Measurements from ENCODE around the gene CATSPER2.
"Not testable (repeated sequence)": the region's sequence is repeated elsewhere in the genome, so short reads cannot be mapped to it uniquely, and the experiment has no call there.

CATSPER2 gene

GRCh38 chr15:43593328-43594190, 55.1 kb downstream of the CATSPER2 start, which contains the start of gene CKMT1B:
Gene CKMT1B (plus strand): TSS chr15:43594027. CDS start chr15:43594219, 192 bp downstream.
- DNase-seq (ENCODE audit: low spot score): not testable (repeated sequence)

- DNase-seq (ENCODE audit: low spot score): not testable (repeated sequence)
Observed at GRCh38 chr15:43592841-43593240, 55.8 kb downstream of the CATSPER2 start.

GRCh38 chr15:43589778-43590466, 58.7 kb downstream of the CATSPER2 start, which contains the start of gene PPIP5K1:
Gene PPIP5K1 (minus strand): TSS chr15:43590208. CDS start chr15:43584504, 5,704 bp downstream.
- DNase-seq (ENCODE audit: low spot score): not testable (repeated sequence)
